ENCODE results near the gene RAB11A.

- TF ChIP-seq SNAI2 (CRISPR knock-in tag; IDR thresholded peaks at IDR 0.05) = no peak
- no peak for TF ChIP-seq POU6F1 (CRISPR knock-in tag; IDR thresholded peaks at IDR 0.05; ENCODE audit: borderline replicate concordance, low read depth)
- no peak for TF ChIP-seq TCF4 (CRISPR knock-in tag; IDR thresholded peaks at IDR 0.05; ENCODE audit: borderline replicate concordance)
- no peak for TF ChIP-seq PPARA (CRISPR knock-in tag; IDR thresholded peaks at IDR 0.05; ENCODE audit: borderline replicate concordance)
- no peak for TF ChIP-seq ESRRG (CRISPR knock-in tag; IDR thresholded peaks at IDR 0.05)
- TF ChIP-seq PATZ1 (CRISPR knock-in tag; IDR thresholded peaks at IDR 0.05; ENCODE audit: borderline replicate concordance) = no peak
- TF ChIP-seq CREB5 (CRISPR knock-in tag; IDR thresholded peaks at IDR 0.05; ENCODE audit: low read depth) = no peak
- TF ChIP-seq TOX (CRISPR knock-in tag; IDR thresholded peaks at IDR 0.05; ENCODE audit: borderline replicate concordance) = no peak
- TF ChIP-seq OSR1 (CRISPR knock-in tag; IDR thresholded peaks at IDR 0.05) = no peak
- no peak for TF ChIP-seq ARNTL (CRISPR knock-in tag; IDR thresholded peaks at IDR 0.05; ENCODE audit: borderline replicate concordance, low read depth)
- no peak for TF ChIP-seq ZNF70 (CRISPR knock-in tag; IDR thresholded peaks at IDR 0.05)
- TF ChIP-seq ZFP3 (CRISPR knock-in tag; IDR thresholded peaks at IDR 0.05) = no peak
- TF ChIP-seq RARB (CRISPR knock-in tag; IDR thresholded peaks at IDR 0.05) = no peak
Measured at GRCh38 chr15:65836665-65837064, 32.6 kb upstream of the RAB11A start.

Data from SK-N-SH treated with all-trans-retinoic acid at 6 μM for 48 hours (cell line).